HG02678 (cell line): Measurements from ENCODE around the gene ALDH1B1.

Experiments
- ATAC-seq: cut with Tn5 transposase; IDR thresholded peaks from one replicate; pipeline ENCODE4 v1.9.1; 2021; ENCODE audit warnings: mild to moderate bottlenecking, moderate library complexity; ENCODE audit not compliant: unreplicated experiment

ALDH1B1 gene

DNA sequence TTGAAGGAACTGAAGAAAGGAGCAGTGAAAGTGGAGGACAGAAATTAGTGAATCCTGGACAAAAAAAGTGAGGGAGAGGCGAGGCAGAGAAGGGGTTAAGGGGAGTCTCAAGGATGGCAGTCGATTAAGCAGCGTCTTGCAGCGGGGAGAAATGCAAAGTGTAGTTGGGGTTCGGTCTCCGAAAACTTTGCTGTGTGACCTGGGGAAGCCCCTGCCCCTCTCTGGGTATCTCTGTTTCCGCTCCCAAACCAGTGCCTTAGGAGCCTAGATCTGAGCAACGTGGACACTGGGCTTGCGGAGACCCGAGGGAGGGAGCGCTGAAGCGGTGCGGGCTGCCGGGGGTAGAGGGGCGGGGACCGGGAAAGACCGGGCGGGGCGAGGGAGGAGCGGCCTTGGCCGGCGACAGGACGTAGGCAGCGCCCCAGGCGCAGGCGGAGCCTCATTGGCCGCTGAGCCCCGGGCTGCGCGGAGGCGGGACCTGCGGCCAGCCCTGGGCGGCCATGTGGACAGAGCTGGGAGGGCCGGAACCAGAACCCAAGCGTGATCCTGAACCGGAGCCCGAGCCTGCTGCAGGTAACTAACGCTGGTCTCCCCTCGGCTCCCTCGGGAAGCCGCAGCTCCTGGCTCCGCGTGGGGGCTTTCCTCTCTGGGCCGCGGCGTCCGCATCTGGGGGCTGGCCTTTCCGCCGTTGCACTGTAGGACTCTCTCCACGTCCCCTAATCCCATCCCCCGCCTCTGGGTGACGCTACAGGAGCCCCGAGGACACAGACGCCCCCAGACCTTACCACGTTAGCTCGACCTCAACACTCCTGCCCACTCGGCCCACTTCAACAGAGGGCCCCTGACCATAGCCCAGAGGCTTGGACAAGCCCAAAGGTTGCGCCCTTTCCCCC is at the start of gene ALDH1B1:
Gene ALDH1B1, plus strand, starts transcription at position 468 of the 893 bp plus-strand sequence. CDS start 3,047 bp downstream, outside the sequence.
- peak; percentile 99 for ATAC-seq

DNA sequence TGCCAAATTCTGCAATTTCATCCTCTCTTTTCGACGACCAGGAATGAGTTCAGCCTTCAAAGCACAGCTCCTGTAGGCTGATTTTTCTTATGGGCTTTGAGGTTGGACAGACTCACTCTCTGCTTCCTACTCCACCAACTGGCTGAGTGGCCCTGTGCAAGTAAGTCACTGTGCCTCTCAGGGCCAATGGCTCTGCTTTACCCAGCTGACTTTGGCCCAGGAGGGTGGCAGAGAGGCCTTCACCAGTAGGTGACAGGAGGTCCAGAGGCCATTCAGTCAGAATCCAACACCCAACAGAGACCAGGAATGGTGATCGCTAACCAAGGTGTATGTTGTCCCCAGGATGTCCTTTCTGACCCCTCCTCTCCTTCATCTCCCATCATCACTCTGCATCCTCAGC is 49.5 kb upstream of the ALDH1B1 start:
- ATAC-seq: no peak

DNA sequence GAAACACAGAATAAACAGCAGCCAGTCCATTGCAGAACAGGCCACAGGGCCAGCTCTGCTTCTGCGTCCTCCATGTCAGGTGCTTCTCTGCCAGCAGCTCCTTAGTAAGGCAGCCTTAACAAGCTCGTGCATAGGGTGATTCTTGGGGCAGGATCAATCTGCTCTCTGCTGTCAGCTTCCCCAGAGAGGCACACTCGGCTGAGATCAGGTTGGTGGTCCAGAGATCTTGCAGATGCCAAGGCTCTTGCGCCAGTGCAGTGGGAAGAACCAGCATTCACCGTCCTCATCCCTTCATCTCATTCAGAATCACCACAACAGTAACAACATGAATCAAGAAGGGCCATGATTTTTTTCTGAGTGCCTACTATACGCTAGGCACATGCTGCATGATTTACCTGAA is 49.0 kb upstream of the ALDH1B1 start:
- ATAC-seq: no peak

DNA sequence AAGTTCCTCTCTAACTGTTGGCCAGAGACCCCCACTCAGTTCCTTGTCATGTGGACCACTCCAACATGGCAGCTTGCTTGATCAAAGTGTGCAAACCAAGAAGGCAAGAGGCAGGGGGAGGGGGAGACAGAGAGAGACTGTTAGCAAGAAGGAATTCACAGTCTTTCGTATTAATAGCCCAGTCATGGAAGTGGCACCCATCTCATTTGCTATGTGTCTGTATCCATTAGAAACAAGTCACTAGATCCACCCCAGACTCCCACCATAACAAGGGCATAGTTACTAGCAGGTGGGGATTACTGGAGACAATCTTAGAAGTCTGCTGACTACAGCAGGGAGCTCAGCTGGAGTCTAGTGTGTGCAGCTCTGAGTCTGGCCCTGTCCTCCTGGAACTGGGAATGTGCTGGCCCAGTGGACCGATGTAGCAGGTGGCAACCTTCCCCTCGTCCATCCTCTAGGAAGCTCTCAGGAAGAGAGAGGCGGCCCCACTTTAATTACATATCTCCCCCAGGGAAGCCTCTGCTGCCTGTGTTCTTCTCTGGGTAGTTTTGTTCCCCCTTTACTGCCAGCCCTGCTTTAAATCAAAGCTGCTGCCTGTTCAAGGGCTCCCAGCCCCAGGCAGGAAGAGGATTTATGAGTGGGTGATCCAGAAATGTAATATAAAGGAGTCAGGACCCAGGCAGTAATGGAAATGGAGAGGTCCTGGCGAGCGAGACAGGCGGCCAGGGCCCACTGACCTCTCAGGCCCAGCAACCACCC is 47.8 kb upstream of the ALDH1B1 start:
- no peak for ATAC-seq

DNA sequence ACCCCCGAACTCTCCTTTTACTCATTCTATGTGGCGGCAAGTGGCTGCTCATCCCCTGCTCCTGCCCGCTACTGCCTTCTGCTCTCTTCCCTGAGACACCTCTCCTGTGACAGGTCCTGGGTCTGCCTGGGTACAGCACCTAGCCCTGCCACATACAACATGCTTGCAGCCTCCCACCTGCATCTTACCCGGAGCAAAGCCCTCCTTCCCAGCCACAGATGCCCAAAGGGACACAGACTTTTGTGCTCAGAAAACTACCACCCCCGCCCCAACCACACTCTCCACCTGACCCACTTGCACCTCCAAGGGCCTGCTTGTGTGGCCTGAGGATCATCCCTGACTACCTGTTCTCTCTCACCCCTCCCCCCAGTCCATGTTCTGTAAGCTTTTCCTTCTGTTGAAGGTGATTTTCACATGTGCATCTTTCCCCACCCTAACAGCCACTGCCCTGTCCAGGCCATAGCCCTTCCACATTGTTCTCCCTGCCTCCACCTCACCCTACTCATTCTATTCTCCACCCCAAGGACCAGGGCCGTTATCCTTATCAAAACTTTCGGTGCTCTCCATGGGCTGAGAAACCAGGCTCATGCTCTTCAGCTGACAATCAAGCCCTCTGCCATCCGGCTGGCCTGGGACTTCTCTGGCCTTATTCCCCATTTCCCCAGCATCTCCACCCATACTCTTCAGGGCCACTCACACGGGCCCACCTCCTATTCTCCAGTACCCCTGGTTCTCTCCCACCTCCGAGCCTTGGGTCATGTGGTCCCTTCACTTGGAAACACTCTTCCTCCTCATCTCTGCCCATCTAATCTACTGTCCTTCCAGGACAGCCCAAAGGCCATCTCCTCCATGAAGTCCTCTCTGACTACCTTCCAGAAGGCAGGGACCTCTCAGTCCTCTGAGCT is 46.4 kb upstream of the ALDH1B1 start:
- no peak for ATAC-seq

DNA sequence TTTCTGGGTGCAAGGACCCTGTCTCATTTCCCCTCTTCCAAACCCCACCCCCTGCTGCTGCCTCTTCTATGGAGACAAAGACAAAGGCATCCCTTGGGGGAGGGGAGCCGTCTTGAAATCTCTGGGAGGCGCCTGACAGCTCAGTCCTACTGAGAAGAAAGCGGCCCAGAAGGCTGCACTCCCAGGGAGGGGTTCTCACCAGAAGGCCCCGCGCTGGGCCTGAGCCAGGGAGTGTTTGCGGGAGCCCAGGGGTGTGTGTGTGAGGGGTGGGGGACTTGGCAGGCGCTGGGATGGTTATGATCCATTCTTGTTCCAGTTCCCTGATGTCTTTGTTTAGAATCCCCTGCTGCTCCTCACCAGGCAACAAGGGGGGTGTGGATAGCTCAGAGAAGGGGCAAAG is 45.7 kb upstream of the ALDH1B1 start:
- no peak for ATAC-seq

DNA sequence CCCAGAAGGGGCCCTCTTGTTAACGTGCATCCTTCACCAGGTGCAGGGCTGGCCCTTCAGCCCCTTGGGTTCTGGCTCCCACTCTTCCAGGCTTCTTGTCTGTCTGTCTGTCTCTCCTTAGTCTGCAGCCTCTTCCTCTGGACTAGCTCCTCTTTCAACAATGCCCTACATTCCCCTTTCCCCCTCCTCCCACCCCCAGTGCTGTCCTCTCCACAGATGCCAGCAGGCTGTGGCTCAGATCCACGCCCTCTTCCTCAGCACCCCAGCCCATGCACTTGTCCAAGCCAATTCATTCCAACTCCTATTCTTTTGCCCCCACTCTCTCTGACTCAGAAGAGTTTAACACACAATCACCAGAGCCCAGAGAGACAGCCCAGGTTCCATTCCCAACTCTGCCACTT is 45.2 kb upstream of the ALDH1B1 start:
- no peak for ATAC-seq

DNA sequence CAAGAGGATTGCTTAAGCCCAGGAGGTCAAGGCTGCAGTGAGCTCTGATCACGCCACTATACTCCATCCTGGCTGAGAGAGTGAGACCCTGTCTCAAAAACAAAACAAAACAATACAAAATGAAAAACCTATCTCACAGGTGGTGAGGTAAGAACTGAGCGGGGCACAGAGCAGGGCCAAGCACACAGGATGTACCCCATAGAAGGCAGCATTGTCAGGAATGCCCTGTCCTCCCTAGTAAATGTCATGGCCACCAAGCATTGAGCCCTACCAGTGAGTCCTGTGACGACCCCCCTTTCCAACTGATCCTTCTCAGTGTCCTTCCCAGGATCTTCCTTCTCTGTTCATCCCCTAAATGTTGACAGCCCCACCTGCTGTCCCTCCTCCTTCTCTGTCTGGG is 44.6 kb upstream of the ALDH1B1 start:
- no peak for ATAC-seq

DNA sequence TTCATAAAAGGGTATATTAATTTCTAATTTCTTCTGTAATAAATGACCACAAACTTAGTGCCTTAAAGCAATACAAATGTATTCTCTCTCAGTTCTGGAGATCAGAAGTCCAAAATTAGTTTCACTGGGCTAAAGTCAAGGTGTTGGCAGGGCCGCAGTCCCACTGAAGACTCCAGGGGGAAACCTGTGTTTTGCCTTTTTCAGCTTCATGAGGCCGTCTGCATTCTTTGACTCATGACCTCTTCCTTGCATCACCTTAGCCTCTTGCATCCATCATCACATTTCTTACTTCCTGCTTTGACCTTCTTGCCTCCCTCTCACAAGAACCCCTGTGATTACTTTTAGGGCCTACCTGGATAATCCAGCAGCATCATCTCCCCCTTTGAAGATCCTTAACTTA is 42.0 kb upstream of the ALDH1B1 start:
- no peak for ATAC-seq

DNA sequence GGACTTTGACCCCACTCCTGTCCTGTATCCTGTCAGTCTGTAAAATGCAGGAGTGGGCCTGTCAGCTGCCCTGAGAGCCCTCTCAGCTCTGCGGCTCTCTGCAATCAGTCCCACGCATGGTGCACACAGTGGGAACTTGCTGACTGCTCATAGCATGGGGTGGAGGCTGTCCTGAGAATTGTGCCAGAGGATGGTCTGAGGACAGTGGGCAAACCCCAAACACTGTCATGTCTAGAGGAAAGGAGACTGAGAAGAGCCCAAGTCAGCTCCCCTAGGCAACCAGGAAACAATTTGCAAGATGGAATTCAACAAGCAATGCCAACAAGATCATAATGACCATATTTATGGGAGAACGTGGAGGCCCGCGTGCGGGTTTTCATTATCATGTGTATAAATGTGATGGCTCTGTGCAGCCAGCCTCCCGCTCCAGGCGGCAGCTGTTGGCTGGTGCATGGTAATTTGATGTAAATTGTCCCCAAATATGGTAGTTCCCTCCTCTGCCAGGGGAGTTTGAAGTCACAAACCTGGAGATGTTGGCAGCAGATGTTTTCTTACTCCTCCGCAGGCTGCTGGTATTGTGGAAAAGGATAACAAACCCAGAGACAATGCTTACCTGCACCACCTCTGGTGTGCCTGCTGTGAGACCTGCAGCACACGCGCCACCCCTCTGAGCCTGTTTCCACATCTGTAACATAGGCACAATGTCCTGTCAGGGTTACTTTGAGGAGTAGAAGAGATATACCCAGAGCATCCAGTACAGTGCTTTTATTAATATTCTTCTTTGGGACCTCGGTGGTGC is 39.8 kb upstream of the ALDH1B1 start:
- no peak for ATAC-seq

DNA sequence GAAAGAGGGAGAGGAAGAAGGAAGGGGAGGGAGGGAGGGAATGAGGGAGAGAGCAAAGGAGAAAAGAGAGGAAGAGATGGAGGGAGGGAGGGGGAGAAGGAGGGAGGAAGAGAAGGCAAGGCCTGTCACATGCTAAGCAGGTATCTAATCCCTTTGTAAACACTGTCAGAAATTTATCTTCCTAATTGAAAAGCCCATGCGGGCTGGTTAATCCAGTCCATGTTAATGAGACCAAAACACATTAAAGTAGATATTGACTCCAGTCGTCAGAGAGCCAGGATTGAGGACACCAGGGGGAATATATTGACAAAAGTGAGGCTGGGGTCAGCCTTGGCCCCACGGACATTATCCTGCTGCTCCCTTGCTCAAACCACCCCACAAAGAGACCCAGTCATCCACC is 37.4 kb upstream of the ALDH1B1 start:
- ATAC-seq: no peak

DNA sequence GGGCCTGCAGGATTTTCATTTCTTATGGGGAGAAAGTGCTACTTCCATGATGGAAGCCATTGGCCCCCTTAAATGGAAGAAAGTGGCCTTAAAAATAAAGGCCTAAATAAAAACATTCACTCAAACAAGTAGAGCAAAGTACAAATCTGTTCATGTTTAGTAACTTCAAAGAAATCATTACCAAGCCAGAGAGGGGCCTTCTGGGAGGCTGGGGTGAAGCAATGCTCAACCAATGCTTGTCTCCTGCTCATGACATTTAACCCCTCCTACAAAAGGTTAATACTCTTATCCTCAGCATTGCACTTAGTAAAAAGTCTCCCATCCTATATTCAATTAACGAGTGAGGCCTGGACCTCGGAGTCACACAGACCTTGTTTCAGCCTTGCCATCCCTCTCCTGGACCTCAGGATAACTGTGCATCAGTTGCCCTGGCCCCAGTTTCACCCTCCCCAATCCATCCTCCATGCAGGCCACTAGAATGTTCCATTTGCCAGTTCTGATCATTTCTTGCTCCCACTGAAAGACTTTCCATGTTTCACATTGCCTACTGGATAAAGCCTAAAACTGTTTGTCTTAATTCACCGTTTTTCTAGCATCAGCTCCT is 36.9 kb upstream of the ALDH1B1 start:
- ATAC-seq: no peak

DNA sequence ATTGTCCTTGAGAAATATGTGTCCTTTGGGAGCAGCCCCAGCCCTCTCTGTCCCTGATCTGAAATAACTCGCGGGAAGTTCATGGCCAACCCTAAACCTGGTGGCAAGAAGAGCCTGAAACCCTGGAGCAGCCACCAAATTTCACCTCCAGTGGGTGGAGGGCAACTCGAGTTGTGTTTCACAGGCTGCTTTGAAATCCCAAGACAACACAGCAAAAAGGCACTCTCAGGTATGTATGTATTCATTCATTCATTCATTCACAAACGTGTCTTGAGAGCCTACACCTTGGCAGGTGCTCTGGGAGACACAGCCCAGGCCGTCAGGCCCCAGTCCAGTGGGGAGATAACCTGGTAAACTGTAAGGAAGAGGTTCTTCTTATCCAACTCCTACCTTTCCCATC is 35.7 kb upstream of the ALDH1B1 start:
- ATAC-seq: no peak

DNA sequence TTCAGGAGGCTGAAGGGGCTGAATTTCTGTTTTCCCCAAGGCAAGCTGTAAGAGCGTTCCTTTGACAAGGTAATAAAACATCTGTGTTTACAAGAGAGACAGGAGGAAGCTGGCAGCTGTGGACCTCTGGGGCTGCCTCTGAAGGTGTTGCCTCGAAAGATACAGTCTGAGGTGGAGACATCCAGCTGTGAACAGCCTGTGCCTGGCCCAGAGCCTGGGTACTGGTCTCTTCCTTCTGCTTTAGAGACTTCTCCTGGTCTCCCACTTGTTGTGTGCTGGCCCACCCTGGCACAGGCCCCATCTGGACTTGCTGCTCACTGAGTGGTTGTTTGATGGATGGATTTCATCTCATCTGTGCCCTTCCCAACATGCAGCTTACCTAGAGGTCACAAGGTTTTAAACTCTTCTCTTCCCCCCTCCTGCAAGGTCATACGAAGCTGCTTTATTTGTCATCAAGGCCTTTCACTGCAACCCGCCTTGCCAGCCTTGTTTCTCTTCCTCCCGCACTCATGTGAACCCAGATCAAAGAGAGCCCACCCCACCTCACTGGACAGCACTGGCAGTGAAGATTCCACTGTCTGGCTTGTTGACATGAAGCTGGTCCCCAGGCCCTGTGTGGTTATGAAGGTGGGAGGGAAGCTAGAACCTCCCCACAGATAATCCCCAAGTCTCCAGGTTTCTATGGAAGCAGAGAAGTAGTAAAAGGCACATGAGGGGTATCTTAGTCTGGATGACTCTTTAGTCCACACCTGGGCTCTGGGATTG is 35.0 kb upstream of the ALDH1B1 start:
- no peak for ATAC-seq

DNA sequence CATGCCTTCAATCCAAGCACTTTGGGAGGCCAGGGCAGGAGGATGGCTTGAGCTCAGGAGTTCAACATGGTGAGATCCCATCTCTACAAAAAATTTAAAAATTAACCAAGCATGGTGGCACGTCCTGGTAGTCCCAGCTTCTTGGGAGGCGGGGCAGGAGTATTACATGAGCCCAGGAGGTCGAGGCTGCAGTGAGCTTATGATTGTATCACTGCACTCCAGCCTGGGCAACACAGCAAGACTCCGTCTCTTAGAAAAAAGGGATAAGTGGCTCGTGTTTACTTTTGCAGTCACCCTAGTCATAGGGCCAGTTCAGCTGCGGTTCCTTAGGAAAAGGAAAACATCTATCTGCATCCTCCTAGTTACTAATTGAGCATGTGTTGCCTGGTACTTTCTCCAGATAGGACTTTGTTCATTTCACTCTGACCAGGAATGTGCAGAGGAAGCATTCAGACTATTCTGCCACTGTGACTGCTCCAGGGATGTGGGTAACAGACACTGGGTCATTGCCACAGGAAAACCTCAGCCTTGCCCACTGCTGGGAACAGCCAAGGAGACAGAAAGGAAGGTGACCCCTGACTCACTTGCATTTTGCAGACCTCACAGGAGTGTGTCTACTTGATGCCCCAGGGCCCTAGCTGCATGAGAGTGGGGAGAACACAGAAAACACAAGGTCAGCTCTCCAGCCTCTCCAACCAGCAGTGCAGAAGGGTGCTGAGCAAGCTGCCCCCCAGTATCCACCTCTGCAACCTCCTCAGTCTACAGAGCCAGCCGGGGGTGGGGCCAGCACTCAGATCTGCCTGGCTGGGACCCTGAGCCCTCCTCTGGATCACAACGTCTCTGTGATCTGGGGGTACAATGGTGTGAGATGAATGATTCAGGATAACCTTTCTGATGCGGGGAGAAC is 33.9 kb upstream of the ALDH1B1 start:
- ATAC-seq: no peak

DNA sequence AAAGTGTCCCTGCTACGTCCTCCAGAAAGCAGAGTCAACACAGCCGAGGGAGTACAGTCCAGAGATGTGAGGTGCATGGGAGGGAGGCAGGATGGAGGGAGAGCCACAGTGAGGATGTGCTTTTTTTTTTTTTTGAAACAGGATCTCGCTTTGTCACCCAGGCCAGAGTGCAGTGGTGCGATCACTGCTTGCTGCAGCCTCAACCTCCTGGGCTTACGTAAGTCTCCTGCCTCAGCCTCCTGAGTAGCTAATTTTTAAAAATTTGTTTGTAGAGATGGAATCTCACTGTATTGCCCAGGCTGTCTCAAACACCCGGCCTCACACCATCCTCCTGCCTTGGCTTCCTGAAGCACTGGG is 33.2 kb upstream of the ALDH1B1 start:
- ATAC-seq: no peak

DNA sequence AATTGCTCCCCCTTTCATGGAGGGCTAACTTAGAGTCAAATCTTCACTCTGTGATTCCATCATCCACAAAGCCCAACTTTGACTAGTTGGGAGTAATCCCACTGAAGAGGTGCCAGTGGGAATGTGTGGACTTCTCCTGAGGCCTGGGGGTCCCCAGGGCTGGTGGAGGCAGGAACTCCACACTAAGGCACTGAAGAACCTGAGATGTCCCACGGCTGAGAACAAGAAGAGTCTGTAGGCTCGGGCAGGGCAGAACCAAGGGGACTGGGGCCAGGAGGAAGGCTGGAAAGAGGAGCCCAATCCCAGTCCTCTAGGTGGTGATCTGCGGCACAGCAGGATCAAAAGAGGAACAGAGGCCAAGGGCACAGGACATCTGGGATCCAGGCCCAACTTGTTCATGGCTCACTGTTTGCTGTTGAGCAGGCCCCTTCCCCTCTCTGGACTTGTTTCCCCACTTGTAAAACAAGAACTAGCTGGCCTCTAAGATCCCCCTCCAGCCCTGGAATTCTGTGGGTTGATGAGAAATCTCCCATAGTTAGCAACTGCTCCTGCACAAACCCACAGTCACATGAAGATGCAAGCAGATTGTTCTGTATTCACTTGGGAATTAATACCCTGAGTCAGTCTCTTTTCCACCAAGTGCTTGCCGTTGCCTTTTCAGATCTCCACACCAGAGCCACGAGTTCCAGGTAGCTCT is 32.7 kb upstream of the ALDH1B1 start:
- no peak for ATAC-seq
